Activated CD4-positive, alpha-beta T cell treated with anti-CD3 and anti-CD28 coated beads, Interleukin-2, amount 50 U/mL, for 1 hour (primary cell): ENCODE data around the gene HBG2.
"Not testable (repeated sequence)": the region's sequence is repeated elsewhere in the genome, so short reads cannot be mapped to it uniquely, and the experiment has no call there.

Experiments used
- DNase-seq: peaks from one replicate; pipeline ENCODE4 v3.0.0-alpha.2; 2020

The HBG2 gene

DNA sequence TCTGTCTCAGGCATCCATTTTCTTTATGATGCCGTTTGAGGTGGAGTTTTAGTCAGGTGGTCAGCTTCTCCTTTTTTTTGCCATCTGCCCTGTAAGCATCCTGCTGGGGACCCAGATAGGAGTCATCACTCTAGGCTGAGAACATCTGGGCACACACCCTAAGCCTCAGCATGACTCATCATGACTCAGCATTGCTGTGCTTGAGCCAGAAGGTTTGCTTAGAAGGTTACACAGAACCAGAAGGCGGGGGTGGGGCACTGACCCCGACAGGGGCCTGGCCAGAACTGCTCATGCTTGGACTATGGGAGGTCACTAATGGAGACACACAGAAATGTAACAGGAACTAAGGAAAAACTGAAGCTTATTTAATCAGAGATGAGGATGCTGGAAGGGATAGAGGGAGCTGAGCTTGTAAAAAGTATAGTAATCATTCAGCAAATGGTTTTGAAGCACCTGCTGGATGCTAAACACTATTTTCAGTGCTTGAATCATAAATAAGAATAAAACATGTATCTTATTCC is 26.1 kb upstream of the HBG2 start:
- DNase-seq = peak; percentile 0

DNA sequence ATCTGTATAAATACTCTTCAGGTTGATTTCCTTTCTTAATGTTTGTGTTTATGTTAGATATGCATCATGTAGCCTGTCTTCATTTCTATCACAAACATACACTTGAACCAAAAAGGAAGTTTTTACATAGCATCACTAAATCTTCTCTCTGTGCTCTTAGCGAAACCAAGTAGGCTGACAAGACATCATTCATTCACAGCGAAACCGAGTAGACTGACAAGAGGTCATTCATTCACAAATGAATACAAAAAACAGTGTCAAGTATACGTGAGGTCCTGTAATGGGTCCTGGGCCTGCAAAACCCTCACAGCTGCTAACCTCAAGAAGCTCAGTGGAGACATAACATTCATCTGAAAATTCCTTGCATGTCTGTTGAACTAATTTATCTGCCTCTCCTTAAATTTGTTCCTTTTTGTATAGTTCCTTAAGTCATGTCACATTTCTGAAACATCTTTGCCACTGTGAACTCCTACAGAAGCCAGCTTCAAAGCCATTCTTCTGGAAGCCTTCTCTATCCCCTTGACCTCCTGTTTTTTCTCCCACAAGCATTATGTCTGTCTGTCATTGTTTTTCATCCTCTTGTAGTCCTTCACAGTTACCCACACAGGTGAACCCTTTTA is 25.0 kb upstream of the HBG2 start:
- no peak for DNase-seq

DNA sequence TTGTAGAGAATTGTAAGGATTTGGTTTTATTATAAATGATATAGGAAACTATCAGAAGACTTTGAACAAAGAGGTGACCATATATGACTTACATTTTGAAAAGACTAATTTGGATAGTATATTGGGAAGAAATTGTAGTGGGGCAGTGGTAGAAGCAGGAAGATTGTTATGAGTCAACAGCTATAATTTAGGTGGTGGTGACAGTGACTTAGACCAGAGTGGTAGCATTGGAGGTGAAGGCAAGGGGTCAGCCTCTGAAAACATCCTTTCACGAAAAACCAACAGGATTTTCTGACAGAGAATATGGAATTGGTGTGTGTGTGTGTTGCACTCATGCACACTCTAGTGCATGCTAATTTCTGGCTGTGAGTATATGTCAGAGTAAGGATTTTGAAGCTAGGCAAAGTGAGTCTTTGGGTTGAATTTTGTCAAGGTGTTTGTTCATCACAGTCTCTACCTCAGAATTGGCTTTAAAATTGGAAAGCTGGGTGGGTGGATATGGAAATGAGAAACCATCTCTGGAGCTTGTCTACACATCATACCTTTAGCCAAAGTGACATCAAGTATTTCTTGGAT is 23.3 kb upstream of the HBG2 start:
- no peak for DNase-seq

DNA sequence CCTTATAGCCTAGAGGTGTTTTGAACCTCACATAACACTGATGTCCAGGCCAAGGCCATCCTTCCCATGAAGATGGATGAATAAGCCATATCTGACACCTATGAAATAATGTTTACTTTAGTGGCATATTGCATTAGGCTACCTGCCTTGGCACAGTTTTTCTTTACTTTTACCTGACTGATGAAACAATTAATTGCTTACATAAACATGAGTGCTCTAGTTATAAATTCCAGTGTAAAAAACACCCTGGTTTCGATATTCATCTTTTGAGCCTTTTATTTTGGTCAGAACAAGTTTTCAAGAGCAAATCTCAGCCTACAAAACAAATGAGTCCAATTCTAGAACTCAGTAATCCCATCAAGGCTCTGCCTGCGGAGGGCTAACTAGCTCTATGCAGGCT is 22.1 kb upstream of the HBG2 start:
- DNase-seq = no peak

DNA sequence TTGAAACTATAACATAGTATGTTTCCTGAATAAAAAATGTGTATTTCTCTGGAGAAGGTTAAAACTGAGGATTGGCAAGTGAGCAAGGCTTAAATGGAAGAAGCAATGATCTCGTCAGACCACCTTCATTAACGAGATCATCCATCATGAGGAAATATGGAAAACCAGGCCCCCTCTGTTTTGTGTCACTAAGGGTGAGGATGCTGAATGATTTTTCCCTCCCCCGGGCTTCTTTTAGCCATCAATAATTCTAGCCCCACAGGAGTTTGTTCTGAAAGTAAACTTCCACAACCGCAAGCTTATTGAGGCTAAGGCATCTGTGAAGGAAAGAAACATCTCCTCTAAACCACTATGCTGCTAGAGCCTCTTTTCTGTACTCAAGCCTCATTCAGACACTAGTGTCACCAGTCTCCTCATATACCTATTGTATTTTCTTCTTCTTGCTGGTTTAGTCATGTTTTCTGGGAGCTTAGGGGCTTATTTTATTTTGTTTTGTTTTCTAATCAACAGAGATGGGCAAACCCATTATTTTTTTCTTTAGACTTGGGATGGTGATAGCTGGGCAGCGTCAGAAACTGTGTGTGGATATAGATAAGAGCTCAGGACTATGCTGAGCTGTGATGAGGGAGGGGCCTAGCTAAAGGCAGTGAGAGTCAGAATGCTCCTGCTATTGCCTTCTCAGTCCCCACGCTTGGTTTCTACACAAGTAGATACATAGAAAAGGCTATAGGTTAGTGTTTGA is 21.0 kb upstream of the HBG2 start:
- DNase-seq = no peak

DNA sequence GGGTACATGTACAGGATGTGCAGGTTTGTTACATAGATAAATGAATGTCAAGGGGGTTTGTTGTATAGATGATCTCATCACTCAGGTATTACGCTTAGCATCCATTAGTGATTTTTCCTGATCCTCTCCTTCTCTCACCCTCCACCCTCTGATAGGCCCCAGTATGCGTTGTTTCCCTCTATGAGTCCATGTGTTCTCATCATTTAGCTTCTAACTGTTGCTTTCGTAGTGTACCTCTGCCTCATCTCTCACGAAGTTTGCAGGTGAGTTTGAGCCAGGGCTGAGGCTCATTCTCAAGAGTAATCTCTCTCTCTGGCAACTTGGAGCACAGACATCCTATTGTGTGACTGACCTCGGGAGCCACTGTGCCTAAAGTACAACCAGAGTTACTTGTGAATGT is 19.8 kb upstream of the HBG2 start:
- DNase-seq = no peak

DNA sequence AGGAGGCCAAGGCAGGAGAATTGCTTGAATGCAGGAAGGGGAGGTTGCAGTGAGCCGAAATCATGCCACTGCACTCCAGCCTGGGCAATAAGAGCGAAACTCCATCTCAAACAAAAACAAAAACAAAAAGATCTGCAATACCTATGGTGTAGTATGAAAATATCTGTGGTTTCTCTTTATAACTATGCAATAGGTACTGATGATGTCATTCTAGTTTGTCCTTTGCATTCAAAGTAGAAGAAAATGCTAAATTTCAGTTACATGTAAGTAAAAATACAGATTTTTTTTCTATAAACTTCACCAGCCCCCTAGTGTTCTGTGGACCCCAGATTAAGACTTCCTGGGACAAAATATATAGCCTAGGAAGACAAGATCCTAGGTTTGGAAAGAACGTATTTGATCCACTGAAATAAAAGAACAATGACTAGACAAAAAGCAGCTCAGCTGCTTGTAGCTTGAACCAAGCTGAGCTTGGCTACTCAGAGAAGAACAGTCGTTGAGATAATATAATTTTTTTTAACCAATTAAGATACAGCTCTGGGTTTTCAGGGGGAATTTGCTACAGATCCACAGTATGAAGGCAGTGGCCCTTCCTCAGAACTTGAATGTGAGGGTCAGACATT is 17.9 kb upstream of the HBG2 start:
- no peak for DNase-seq

DNA sequence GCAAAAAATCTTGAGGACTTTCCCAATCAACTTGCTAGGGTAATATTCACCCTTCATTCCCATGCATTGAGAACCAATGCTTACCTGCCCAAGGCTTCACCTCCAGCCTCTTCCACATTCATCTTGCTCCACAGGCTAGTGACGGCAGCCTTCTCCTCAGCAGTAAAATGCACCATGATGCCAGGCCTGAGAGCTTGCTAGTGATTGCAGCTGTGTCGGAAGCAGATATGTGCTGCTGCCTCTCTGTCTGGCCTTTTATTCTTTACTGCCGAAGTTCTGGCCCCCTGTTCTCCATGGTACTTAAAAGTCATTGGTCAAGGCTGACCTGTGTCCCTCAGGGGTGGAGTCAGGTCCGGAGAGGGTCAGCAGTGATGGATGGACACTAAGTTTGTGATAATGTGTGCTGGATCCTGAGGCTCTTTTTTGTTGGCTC is 15.2 kb upstream of the HBG2 start, which contains the start of gene HBE1:
TSS of gene HBE1 (minus strand) at position 231 of the 433 bp plus-strand sequence. CDS start at position 176, 55 bp downstream.
- DNase-seq = no peak

DNA sequence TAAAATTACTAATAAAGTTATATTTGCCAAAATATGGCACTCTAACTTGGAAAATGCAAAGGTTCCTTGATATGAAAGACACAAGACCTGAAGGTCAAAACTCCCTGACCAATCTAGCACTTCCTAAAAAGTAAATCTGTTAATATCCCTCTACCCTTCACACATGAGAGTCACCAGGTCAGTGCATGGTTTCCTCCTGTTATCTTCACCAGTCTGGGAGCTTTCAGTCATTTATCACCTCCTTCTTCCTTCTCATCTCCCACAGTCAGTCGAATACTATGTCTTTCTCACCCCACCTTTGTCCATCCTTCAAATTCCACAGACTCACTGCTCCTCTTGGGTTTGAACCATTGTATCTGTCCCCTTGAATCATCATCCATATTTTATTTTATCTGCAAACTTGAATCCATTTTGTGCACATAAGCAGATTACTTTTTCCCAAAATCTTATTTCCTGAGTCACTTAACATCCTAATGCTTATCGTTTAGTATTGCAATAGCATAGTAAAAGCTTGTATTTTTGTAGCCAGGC is 12.5 kb upstream of the HBG2 start:
- DNase-seq = no peak

DNA sequence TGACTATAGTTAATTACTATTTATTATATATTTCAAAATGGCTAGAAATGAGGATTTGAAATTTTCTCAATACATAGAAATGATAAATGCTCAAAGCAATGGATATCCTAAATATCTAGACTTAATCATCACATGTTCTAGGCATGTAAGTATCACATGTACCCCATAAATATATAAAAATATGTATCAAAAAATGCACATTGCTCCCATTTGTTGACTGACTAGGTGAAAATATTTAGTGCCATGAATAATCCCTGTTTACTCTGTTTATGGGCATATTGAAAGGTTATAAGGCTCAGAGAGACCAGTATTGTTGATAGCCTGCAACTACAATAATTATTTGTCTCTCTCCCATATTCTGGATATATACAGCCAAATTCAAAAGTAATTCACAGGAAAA is 12.0 kb upstream of the HBG2 start:
- no peak for DNase-seq

DNA sequence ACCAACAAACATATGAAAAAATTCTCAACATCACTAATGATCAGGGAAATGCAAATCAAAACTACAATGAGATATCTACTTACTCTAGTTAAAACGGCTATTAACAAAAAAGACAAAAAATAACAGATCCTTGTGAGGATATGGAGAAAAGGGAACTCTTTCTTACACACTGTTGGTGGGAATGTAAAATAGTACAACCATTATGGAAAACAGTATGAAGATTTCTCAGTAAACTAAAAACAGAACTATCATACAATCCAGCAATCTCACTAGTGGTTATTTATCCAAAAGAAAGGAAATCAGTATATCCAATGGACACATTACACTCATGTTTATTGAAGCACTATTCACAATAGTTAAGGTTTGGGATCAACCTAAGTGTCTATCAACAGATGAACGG is 11.3 kb upstream of the HBG2 start:
- DNase-seq = no peak

DNA sequence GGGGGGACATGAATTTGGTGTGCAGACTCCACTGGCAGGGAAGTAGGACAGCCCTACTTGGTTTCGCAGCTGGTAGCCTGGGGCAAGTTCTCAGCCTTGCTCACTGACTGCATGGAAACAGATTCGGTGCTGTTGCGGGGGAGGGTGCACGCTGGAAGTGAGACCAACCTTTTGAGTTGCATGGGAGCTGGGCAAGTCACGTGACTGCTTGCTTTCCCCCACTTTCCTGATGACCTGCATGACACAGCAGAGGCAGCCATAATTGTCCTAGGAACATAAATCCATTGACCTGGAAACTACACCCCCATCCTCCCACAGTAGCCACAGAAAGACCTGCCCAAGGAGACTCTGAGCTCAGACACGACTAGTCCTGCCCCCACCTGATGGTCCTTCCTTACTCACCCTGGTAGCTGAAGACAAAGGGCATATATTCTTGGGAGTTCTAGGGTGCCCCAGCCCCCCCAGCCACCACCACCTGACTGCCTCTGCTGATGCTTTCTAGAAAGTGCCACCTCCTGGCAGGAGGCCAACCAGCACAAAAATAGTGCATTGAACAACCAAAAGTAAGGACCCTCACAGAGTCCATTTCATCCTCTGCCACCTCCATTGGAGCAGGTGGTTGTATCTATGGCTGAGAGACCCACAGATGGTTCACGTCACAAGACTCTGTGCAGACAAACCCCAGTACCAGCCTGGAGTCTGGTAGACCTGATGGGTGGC is 4.1 kb upstream of the HBG2 start:
- no peak for DNase-seq

DNA sequence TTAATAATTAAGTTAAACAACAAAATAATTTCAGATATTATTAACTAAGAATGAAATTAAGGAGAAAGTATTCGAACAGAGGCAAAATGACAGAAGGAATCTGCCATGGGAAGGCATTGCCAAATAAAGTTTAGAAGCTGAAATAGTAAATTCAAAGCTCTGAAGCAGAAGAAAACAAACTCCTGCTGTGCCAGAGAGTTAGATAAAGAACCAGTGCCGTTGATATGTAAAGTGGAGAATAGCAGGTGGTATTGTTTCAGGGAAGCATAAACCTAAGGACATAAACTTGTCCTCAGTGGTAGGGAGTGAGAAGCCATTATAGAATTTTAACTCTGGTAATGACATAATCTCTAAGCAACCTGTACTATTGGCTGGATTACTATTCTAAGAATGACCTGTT is 2.7 kb upstream of the HBG2 start:
- DNase-seq = no peak

DNA sequence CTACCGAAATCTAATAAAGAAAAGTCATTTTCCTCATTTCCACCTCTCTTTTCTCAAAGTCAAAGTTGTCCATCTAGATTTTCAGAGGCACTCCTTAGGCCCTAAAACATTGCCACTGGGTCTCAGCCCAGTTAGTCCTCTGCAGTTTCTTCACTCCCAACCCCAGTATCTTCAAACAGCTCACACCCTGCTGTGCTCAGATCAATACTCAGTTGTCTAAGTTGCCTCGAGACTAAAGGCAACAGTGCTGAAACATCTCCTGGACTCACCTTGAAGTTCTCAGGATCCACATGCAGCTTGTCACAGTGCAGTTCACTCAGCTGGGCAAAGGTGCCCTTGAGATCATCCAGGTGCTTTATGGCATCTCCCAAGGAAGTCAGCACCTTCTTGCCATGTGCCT is 558 bp downstream of the HBG2 start:
- DNase-seq = not testable (repeated sequence)

DNA sequence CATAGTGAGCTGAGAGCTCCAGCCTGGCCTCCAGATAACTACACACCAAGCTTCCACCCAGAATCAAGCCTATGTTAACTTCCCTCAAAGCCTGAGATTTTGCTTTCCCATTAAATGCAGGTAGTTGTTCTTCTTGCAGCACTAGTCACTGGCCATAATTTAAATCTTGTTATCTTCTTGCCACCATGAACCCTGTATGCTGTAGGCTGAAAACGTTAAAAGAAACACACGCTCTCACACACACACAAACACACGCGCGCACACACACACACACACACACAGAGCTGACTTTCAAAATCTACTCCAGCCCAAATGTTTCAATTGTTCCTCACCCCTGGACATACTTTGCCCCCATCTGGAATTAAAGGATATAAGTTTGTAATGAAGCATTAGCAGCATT is 1.1 kb downstream of the HBG2 start:
- not testable (repeated sequence) for DNase-seq

DNA sequence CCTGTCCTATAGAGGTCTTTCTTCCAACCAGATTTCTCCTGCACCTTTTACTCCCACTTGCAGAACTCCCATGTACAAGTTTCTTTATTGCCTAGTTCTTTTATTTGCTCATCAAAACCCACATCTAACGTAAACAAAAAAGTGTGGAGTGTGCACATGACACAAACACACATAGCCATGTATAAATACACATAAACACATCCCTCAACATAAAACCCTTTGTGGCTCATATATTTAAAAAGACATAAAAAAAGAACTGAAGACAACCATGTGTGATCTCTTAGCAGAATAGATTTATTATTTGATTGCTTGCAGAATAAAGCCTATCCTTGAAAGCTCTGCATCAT is 1.7 kb downstream of the HBG2 start:
- no peak for DNase-seq

DNA sequence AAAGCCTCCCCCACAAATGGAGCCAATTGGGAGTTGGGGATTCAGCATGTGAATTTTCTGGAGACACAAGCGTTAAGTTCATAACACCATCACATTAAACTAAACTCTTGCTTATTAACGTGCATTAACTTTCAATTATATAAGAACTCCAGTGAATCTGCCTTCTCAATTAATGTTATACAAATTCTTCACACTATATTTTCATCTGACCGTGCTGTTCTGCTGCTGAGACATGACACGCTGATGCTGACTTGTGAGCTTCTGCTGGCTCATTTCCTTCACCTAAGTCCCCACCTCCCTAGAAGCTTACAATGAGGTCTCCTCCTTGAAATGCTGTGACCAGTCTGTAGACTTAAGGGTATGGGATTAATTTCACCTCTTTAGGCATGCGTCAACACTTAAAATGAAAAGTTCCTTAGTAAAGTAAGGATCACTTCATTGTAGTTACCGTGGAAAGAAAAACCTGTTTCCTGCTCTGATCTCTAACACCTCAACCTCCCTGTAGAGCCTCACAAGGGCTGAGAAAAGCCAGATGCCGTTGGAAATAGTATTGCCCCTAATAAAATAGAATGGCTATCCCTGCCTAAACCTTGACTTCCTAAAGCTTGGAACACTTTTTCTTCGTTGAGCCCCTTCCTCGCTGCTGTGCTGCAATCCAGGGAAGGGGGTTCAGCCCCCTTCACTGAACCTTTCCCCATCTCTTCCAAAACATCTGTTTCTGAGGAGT is 2.2 kb downstream of the HBG2 start:
- no peak for DNase-seq

DNA sequence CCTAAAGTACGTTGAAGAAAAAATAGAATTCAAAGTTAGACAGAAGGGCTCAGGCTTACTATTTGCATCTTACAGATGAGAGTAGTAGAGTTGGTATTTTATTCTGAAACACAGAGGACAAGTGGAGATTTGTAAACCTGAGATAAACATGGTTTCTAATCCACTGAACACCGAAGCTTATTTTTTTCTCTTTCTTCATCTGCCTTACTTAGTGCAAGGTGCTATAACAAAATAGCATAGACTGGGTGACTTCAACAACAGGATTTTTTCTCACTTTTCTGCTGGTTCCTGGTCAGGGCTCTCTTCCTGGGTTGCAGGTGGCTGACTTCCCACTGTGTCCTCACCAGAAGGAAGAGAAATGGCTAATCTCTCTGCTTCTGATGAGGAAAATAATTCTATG is 2.8 kb downstream of the HBG2 start:
- no peak for DNase-seq

DNA sequence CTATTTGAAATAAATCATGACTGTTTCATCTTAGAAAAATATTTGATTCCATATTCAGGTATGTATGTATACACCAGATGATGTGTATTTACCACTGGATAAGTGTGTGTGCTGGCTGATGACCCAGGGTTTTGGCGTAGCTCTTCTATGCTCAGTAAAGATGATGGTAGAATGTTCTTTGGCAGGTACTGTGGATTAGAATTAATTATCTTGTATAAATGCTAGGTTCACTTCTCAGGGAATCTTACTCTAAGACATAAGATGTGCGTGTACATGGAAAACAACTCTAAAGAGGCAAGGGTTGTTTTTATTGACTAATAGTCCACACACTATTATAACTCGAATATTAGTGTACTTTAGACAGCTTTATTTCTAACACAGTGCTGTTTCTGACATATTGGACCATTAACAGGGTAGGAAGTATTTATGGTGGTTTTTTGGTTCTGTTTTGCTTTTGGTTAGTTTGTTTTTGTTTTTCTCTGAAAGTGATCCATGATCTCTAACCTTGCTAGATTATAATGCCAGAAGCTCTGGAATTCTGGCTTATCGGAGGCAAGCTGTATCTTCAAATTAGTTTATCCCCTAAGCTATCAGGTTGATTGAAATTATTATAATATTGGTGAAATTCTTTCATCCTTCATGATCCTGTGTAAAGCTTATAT is 3.9 kb downstream of the HBG2 start:
- DNase-seq = no peak

DNA sequence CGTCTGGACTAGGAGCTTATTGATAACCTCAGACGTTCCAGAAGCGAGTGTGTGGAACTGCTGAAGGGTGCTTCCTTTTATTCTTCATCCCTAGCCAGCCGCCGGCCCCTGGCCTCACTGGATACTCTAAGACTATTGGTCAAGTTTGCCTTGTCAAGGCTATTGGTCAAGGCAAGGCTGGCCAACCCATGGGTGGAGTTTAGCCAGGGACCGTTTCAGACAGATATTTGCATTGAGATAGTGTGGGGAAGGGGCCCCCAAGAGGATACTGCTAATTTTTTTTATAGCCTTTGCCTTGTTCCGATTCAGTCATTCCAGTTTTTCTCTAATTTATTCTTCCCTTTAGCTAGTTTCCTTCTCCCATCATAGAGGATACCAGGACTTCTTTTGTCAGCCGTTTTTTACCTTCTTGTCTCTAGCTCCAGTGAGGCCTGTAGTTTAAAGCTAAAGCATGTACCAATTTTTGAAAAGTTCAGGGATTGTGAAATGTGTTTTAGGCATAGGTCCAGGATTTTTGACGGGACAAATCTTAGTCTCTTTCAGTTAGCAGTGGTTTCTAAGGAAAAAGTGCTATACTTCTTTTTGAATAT is 4.7 kb downstream of the HBG2 start, which contains the start of gene HBG1:
TSS of gene HBG1 (minus strand) at position 51 of the 590 bp plus-strand sequence. CDS start 53 bp downstream, outside the sequence.
- DNase-seq = not testable (repeated sequence)

DNA sequence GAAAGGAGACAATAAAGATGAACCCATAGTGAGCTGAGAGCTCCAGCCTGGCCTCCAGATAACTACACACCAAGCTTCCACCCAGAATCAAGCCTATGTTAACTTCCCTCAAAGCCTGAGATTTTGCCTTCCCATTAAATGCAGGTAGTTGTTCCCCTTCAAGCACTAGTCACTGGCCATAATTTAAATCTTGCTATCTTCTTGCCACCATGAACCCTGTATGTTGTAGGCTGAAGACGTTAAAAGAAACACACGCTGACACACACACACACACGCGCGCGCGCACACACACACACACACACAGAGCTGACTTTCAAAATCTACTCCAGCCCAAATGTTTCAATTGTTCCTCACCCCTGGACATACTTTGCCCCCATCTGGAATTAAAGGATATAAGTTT is 6.1 kb downstream of the HBG2 start:
- not testable (repeated sequence) for DNase-seq
